ENCODE data around the gene HLA-E. TPM values are rescaled to one million over a fixed set of nuclear protein-coding genes. Genes with fewer than 3 reads are reported as not detected.

Gene HLA-E
- total RNA-seq = 100 to 1,000 TPM; 420 to 803 (median 575) TPM

- intact Hi-C loops (cut with DNase I; ENCODE audit: low total_unique reads) = loop anchor here (5.0 to 10.0 kb wide), 2 partner anchors 53 to 185 kb away; partner anchors contain the start of gene DHX16
- H3K4me1 ChIP-seq = peaks cover 0 to 11% of the 10 kb centered on the region in 2 donors
- peak within 1 kb of the TSS; percentile 81 to 94 (median 90) for H3K4me3 ChIP-seq
Measured at GRCh38 chr6:30489081-30490025, at the start of gene HLA-E. HLA-E (plus strand) TSS chr6:30489509; CDS start chr6:30489532, 23 bp downstream.

GRCh38 chr6:30441171-30441570, 48.1 kb upstream of the HLA-E start:
- no peak for TF ChIP-seq POLR2A (IDR thresholded peaks at IDR 0.05)
- TF ChIP-seq CTCF (IDR thresholded peaks at IDR 0.05) = no peak
- TF ChIP-seq POLR2AphosphoS5 (IDR thresholded peaks at IDR 0.05) = no peak
- H3K4me1 ChIP-seq = no peaks in the 10 kb centered on the region
- DNase-seq (ENCODE audit: low spot score in 2 of 2) = no peak
- H3K4me3 ChIP-seq = no peak overlapping the region
- intact Hi-C loops (cut with DNase I; ENCODE audit: low total_unique reads) = no loop called here
- H3K9me3 ChIP-seq = no peaks in the 10 kb centered on the region
- no peaks in the 10 kb centered on the region for H3K36me3 ChIP-seq
- no peak overlapping the region for H3K27ac ChIP-seq
- H3K27me3 ChIP-seq = peaks cover 0 to 53% of the 10 kb centered on the region in 2 donors

More at GRCh38 chr6:30489081-30490025, at the start of gene HLA-E:
- Histone ChIP-seq H3K27ac (peak within 1 kb of the TSS; percentile 98 to 99), H3K36me3 (no peaks in the 10 kb centered on the region), H3K27me3 (no peaks in the 10 kb centered on the region), H3K9me3 (no peaks in the 10 kb centered on the region)
- peak; percentile 92 to 98 for DNase-seq (ENCODE audit: low spot score in 2 of 2)
- peak; percentile 99 for TF ChIP-seq POLR2A (IDR thresholded peaks at IDR 0.05)
- TF ChIP-seq CTCF (IDR thresholded peaks at IDR 0.05) = peak in 1 of 3 donors; percentile 4
- TF ChIP-seq POLR2AphosphoS5 (IDR thresholded peaks at IDR 0.05) = peak; percentile 99 to 100 (median 99)

- intact Hi-C loops (cut with DNase I; ENCODE audit: low total_unique reads) = no loop called here
- Histone ChIP-seq H3K27ac (no peak overlapping the region), H3K4me1 (no peaks in the 10 kb centered on the region), H3K27me3 (peaks cover 0 to 72% of the 10 kb centered on the region in 2 donors), H3K4me3 (peak overlapping the region in 1 of 3 donors; percentile 17), H3K9me3 (no peaks in the 10 kb centered on the region), H3K36me3 (no peaks in the 10 kb centered on the region)
- DNase-seq (ENCODE audit: low spot score in 2 of 2) = no peak
- TF ChIP-seq CTCF (IDR thresholded peaks at IDR 0.05) (no peak), POLR2A (IDR thresholded peaks at IDR 0.05) (no peak), POLR2AphosphoS5 (IDR thresholded peaks at IDR 0.05) (no peak)
Measured at GRCh38 chr6:30443657-30444450, 45.5 kb upstream of the HLA-E start.

GRCh38 chr6:30444451-30444742, 44.9 kb upstream of the HLA-E start:
- Histone ChIP-seq H3K27ac (no peak overlapping the region), H3K36me3 (no peaks in the 10 kb centered on the region), H3K4me1 (no peaks in the 10 kb centered on the region), H3K27me3 (peaks cover 0 to 72% of the 10 kb centered on the region in 2 donors), H3K9me3 (no peaks in the 10 kb centered on the region), H3K4me3 (peak overlapping the region in 1 of 3 donors; percentile 17)
- TF ChIP-seq CTCF (IDR thresholded peaks at IDR 0.05) = no peak
- no peak for TF ChIP-seq POLR2AphosphoS5 (IDR thresholded peaks at IDR 0.05)
- no peak for TF ChIP-seq POLR2A (IDR thresholded peaks at IDR 0.05)
- intact Hi-C loops (cut with DNase I; ENCODE audit: low total_unique reads) = no loop called here
- DNase-seq (ENCODE audit: low spot score in 2 of 2) = no peak

All from breast epithelium (tissue), 4 donors.